C4-2B (cell line): ENCODE data around the gene COL19A1.

ENCODE experiments used
- ZFX ChIP-seq: fragments of 450-650 bp; IDR thresholded peaks from 2 replicates; pipeline ENCODE4 v1.6.1; 2017
- TF ChIP-seq, protein P1 (sequence below): fragments of 450-650 bp; conservative IDR thresholded peaks from 2 replicates; pipeline ENCODE4 v1.5.1; 2017; ENCODE audit warnings: mild to moderate bottlenecking

DNA sequence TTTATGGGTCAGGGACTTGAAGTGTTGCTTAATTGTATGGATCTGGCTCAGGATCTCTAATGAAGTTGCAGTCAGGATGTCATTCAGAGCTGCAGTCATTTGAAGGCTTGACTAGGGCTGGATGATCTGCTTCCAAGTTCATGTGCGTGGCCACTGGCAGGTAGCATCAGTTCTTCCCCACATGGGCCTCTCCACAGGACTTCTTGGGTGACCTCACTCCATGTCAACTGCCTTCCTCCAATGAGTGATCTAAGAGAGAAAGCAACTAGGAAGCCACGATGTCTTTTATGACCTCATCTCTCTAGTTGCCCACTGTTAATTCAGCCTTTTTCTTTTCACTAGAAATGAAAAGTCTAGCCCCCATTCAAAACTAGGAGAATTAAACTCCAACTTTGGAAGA lies 332.4 kb downstream of the COL19A1 start:
- TF ChIP-seq, protein P1, sequence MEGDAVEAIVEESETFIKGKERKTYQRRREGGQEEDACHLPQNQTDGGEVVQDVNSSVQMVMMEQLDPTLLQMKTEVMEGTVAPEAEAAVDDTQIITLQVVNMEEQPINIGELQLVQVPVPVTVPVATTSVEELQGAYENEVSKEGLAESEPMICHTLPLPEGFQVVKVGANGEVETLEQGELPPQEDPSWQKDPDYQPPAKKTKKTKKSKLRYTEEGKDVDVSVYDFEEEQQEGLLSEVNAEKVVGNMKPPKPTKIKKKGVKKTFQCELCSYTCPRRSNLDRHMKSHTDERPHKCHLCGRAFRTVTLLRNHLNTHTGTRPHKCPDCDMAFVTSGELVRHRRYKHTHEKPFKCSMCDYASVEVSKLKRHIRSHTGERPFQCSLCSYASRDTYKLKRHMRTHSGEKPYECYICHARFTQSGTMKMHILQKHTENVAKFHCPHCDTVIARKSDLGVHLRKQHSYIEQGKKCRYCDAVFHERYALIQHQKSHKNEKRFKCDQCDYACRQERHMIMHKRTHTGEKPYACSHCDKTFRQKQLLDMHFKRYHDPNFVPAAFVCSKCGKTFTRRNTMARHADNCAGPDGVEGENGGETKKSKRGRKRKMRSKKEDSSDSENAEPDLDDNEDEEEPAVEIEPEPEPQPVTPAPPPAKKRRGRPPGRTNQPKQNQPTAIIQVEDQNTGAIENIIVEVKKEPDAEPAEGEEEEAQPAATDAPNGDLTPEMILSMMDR: no peak
- TF ChIP-seq ZFX: no peak
